Measurements from ENCODE around the gene POU2AF3.

Gene POU2AF3

GRCh38 chr11:111348147-111348546 lies 49.8 kb downstream of the POU2AF3 start:
- no peak for FAIRE-seq
- no peak for TF ChIP-seq POLR2A (IDR thresholded peaks at IDR 0.05; ENCODE audit: low read depth, low read length)

GRCh38 chr11:111349191-111349695 lies 50.9 kb downstream of the POU2AF3 start:
- FAIRE-seq = no peak
- DNase-seq (ENCODE audit: insufficient read length, low spot score) = no peak
- no peak for TF ChIP-seq POLR2A (IDR thresholded peaks at IDR 0.05; ENCODE audit: low read depth, low read length)

More at GRCh38 chr11:111348147-111348546, 49.8 kb downstream of the POU2AF3 start:
- no peak for DNase-seq (ENCODE audit: insufficient read length, low spot score)

GRCh38 chr11:111350811-111351210 lies 52.5 kb downstream of the POU2AF3 start:
- no peak for TF ChIP-seq POLR2A (IDR thresholded peaks at IDR 0.05; ENCODE audit: low read depth, low read length)
- DNase-seq (ENCODE audit: insufficient read length, low spot score) (no peak), FAIRE-seq (no peak)

- FAIRE-seq (no peak), DNase-seq (ENCODE audit: insufficient read length, low spot score) (no peak)
- TF ChIP-seq POLR2A (IDR thresholded peaks at IDR 0.05; ENCODE audit: low read depth, low read length) = no peak
Observed at GRCh38 chr11:111351374-111352055, 53.2 kb downstream of the POU2AF3 start.

- no peak for TF ChIP-seq POLR2A (IDR thresholded peaks at IDR 0.05; ENCODE audit: low read depth, low read length)
- FAIRE-seq = no peak
- no peak for DNase-seq (ENCODE audit: insufficient read length, low spot score)
Observed at GRCh38 chr11:111352231-111352746, 53.9 kb downstream of the POU2AF3 start.

- FAIRE-seq (no peak), DNase-seq (ENCODE audit: insufficient read length, low spot score) (no peak)
- TF ChIP-seq POLR2A (IDR thresholded peaks at IDR 0.05; ENCODE audit: low read depth, low read length) = no peak
Observed at GRCh38 chr11:111352935-111353710, 54.8 kb downstream of the POU2AF3 start.

GRCh38 chr11:111353776-111354600 lies 55.6 kb downstream of the POU2AF3 start:
- DNase-seq (ENCODE audit: insufficient read length, low spot score) (no peak), FAIRE-seq (no peak)
- no peak for TF ChIP-seq POLR2A (IDR thresholded peaks at IDR 0.05; ENCODE audit: low read depth, low read length)

- DNase-seq (ENCODE audit: insufficient read length, low spot score) (no peak), FAIRE-seq (no peak)
- TF ChIP-seq POLR2A (IDR thresholded peaks at IDR 0.05; ENCODE audit: low read depth, low read length) = no peak
Observed at GRCh38 chr11:111354601-111354891, 56.2 kb downstream of the POU2AF3 start.

GRCh38 chr11:111355101-111355500 lies 56.8 kb downstream of the POU2AF3 start:
- TF ChIP-seq POLR2A (IDR thresholded peaks at IDR 0.05; ENCODE audit: low read depth, low read length) = no peak
- no peak for FAIRE-seq
- DNase-seq (ENCODE audit: insufficient read length, low spot score) = no peak

GRCh38 chr11:111355956-111356659 lies 57.8 kb downstream of the POU2AF3 start:
- no peak for DNase-seq (ENCODE audit: insufficient read length, low spot score)
- no peak for TF ChIP-seq POLR2A (IDR thresholded peaks at IDR 0.05; ENCODE audit: low read depth, low read length)
- no peak for FAIRE-seq

GRCh38 chr11:111356660-111357048 lies 58.3 kb downstream of the POU2AF3 start:
- no peak for DNase-seq (ENCODE audit: insufficient read length, low spot score)
- TF ChIP-seq POLR2A (IDR thresholded peaks at IDR 0.05; ENCODE audit: low read depth, low read length) = no peak
- FAIRE-seq = no peak

GRCh38 chr11:111357150-111358037 lies 59.0 kb downstream of the POU2AF3 start:
- TF ChIP-seq POLR2A (IDR thresholded peaks at IDR 0.05; ENCODE audit: low read depth, low read length) = no peak
- FAIRE-seq = no peak

More at GRCh38 chr11:111357150-111358037, 59.0 kb downstream of the POU2AF3 start:
- no peak for DNase-seq (ENCODE audit: insufficient read length, low spot score)
